Astrocyte (in vitro differentiated cells and primary cell): ENCODE results near the gene PCAT6. TPM values are rescaled to one million over a fixed set of nuclear protein-coding genes. Genes with fewer than 3 reads are reported as not detected.

ENCODE experiments used
- DNase-seq: peaks from one replicate; pipeline ENCODE4 v3.0.0-alpha.2; 2010; ENCODE audit warnings: low read depth
- FAIRE-seq: peaks from 2 replicates; lab custom pipeline; 2011; peaks lifted over from hg19 to GRCh38; lab: Jason Lieb, UNC
- H2AFZ ChIP-seq: 2 replicates; pipeline ENCODE4 v1.6.0; 2012; ENCODE audit warnings: low read depth, low read length, inconsistent platforms
- H3K27ac ChIP-seq: 2 replicates; pipeline ENCODE4 v1.5.1; 2011; ENCODE audit warnings: low read depth, low read length, inconsistent platforms
- H3K27me3 ChIP-seq: 2 replicates; pipeline ENCODE4 v1.6.0; 2011; ENCODE audit warnings: low read length, inconsistent platforms; ENCODE audit not compliant: insufficient read depth
- H3K36me3 ChIP-seq: 2 replicates; pipeline ENCODE4 v1.5.1; 2011; ENCODE audit warnings: low read length, inconsistent platforms; ENCODE audit not compliant: insufficient read depth
- H3K4me1 ChIP-seq: 2 replicates; pipeline ENCODE4 v1.5.1; 2011; ENCODE audit warnings: low read length, inconsistent platforms; ENCODE audit not compliant: insufficient read depth
- H3K4me2 ChIP-seq: 2 replicates; pipeline ENCODE4 v1.6.0; 2012; ENCODE audit warnings: low read length, inconsistent platforms
- H3K4me3 ChIP-seq: 2 replicates; pipeline ENCODE4 v1.5.1; 2011; ENCODE audit warnings: low read depth, mild to moderate bottlenecking, low read length, inconsistent platforms; ENCODE audit not compliant: insufficient read depth
- H3K79me2 ChIP-seq: 2 replicates; pipeline ENCODE4 v1.6.0; 2012; ENCODE audit warnings: mild to moderate bottlenecking, low read length, inconsistent platforms; ENCODE audit not compliant: insufficient read depth
- H3K9ac ChIP-seq: 2 replicates; pipeline ENCODE4 v1.6.0; 2012; ENCODE audit warnings: mild to moderate bottlenecking, low read length, inconsistent platforms
- H3K9me3 ChIP-seq: 2 replicates; pipeline ENCODE4 v1.5.1; 2012; ENCODE audit warnings: low read depth, mild to moderate bottlenecking, low read length, inconsistent platforms; ENCODE audit not compliant: insufficient read depth
- H4K20me1 ChIP-seq: 2 replicates; pipeline ENCODE4 v1.6.0; 2012; ENCODE audit warnings: low read length, inconsistent platforms; ENCODE audit not compliant: insufficient read depth
- H3K27ac Mint-ChIP-seq: one replicate; pipeline ENCODE4 v1.8.0; 2021; ENCODE audit warnings: mild to moderate bottlenecking, mixed read lengths; ENCODE audit not compliant: unreplicated experiment
- H3K27me3 Mint-ChIP-seq: one replicate; pipeline ENCODE4 v1.8.0; 2021; ENCODE audit warnings: low read depth, mixed read lengths; ENCODE audit not compliant: unreplicated experiment
- H3K36me3 Mint-ChIP-seq: one replicate; pipeline ENCODE4 v1.8.0; 2021; ENCODE audit warnings: low read depth, mixed read lengths; ENCODE audit not compliant: unreplicated experiment
- H3K4me1 Mint-ChIP-seq: one replicate; pipeline ENCODE4 v1.8.0; 2021; ENCODE audit warnings: low read depth, mixed read lengths; ENCODE audit not compliant: unreplicated experiment
- H3K4me3 Mint-ChIP-seq: one replicate; pipeline ENCODE4 v1.8.0; 2021; ENCODE audit warnings: mild to moderate bottlenecking, moderate library complexity, mixed read lengths; ENCODE audit not compliant: unreplicated experiment
- H3K9me3 Mint-ChIP-seq: one replicate; pipeline ENCODE4 v1.8.0; 2021; ENCODE audit warnings: mild to moderate bottlenecking, mixed read lengths; ENCODE audit not compliant: unreplicated experiment
- EZH2 ChIP-seq: IDR thresholded peaks from 2 replicates; pipeline ENCODE4 v1.6.1; 2012; ENCODE audit warnings: mild to moderate bottlenecking, low read length, inconsistent platforms; ENCODE audit not compliant: insufficient read depth
- total RNA-seq: library from RNA; stranded (reverse); gene quantifications from 2 replicates; pipeline ENCODE4 v1.2.1, GENCODE V29; 2021
- TF ChIP-seq, protein P1 (sequence below): IDR thresholded peaks from 2 replicates; pipeline ENCODE4 v1.5.1; 2011; ENCODE audit warnings: low read depth, mild to moderate bottlenecking, inconsistent platforms, low read length, moderate library complexity; ENCODE audit not compliant: insufficient read depth

The PCAT6 gene
- total RNA-seq, 1 donor from 2014 or later = 5.7 TPM

GRCh38 chr1:202850593-202851362 is 40.0 kb downstream of the PCAT6 start:
- no peak for DNase-seq
- Mint-ChIP-seq H3K4me1 (peaks cover 6% of the 10 kb centered on the region), H3K36me3 (no peaks in the 10 kb centered on the region), H3K27me3 (peaks cover 2% of the 10 kb centered on the region), H3K9me3 (no peaks in the 10 kb centered on the region), H3K4me3 (no peak overlapping the region), H3K27ac (no peak overlapping the region)
- Histone ChIP-seq H3K9ac (no peak overlapping the region), H3K36me3 (no peaks in the 10 kb centered on the region), H2AFZ (no peak overlapping the region), H3K27ac (no peak overlapping the region), H3K79me2 (no peaks in the 10 kb centered on the region), H3K27me3 (no peaks in the 10 kb centered on the region), H4K20me1 (no peaks in the 10 kb centered on the region), H3K4me3 (no peak overlapping the region), H3K4me2 (no peak overlapping the region), H3K4me1 (no peaks in the 10 kb centered on the region), H3K9me3 (no peaks in the 10 kb centered on the region)
- no peak for TF ChIP-seq EZH2
- TF ChIP-seq, protein P1, sequence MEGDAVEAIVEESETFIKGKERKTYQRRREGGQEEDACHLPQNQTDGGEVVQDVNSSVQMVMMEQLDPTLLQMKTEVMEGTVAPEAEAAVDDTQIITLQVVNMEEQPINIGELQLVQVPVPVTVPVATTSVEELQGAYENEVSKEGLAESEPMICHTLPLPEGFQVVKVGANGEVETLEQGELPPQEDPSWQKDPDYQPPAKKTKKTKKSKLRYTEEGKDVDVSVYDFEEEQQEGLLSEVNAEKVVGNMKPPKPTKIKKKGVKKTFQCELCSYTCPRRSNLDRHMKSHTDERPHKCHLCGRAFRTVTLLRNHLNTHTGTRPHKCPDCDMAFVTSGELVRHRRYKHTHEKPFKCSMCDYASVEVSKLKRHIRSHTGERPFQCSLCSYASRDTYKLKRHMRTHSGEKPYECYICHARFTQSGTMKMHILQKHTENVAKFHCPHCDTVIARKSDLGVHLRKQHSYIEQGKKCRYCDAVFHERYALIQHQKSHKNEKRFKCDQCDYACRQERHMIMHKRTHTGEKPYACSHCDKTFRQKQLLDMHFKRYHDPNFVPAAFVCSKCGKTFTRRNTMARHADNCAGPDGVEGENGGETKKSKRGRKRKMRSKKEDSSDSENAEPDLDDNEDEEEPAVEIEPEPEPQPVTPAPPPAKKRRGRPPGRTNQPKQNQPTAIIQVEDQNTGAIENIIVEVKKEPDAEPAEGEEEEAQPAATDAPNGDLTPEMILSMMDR = no peak
- no peak for FAIRE-seq

- H3K27ac Mint-ChIP-seq = peak overlapping the region; percentile 20
- no peaks in the 10 kb centered on the region for H3K9me3 Mint-ChIP-seq
- no peaks in the 10 kb centered on the region for H3K4me1 ChIP-seq
- H3K27ac ChIP-seq = no peak overlapping the region
- H4K20me1 ChIP-seq = no peaks in the 10 kb centered on the region
- H3K27me3 ChIP-seq = no peaks in the 10 kb centered on the region
- TF ChIP-seq, protein P1 = peak; percentile 47
- TF ChIP-seq EZH2 = no peak
- H3K79me2 ChIP-seq = no peaks in the 10 kb centered on the region
- no peaks in the 10 kb centered on the region for H3K36me3 ChIP-seq
- H3K36me3 Mint-ChIP-seq = no peaks in the 10 kb centered on the region
- H3K4me1 Mint-ChIP-seq = peaks cover 6% of the 10 kb centered on the region
- no peak overlapping the region for H3K4me3 ChIP-seq
- FAIRE-seq (no peak), DNase-seq (peak; percentile 36)
- H3K4me3 Mint-ChIP-seq = no peak overlapping the region
- no peaks in the 10 kb centered on the region for H3K9me3 ChIP-seq
- H2AFZ ChIP-seq = peak overlapping the region; percentile 83
- no peak overlapping the region for H3K4me2 ChIP-seq
- no peak overlapping the region for H3K9ac ChIP-seq
- H3K27me3 Mint-ChIP-seq = peaks cover 3% of the 10 kb centered on the region
Observed at GRCh38 chr1:202852163-202852904, 41.6 kb downstream of the PCAT6 start.
